HG02885 (cell line): ENCODE results near the gene GPR101.
"Not testable (repeated sequence)": the region's sequence is repeated elsewhere in the genome, so short reads cannot be mapped to it uniquely, and the experiment has no call there.

Source experiments
- ATAC-seq: cut with Tn5 transposase; IDR thresholded peaks from one replicate; pipeline ENCODE4 v1.9.1; 2021; ENCODE audit warnings: mild to moderate bottlenecking; ENCODE audit not compliant: unreplicated experiment, poor library complexity

Gene GPR101

DNA sequence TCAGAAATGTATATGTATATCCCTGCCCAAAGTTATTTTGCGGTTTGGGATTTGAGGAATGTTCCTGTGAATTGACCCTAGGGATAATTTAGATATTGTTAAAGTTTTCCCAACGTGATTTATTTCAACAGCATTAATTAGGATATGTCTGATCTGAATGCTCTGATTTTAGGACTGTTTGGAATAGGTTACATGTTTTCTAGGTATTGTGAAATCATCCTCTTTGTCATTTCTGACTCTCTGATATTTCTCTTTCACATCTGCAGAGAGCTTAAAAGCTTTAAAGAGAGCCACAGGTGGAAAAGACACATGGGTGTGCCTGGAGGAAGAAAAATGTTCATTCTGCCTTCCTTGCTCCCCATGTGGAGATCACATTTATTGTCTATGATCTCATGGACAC is 5.1 kb downstream of the GPR101 start:
- ATAC-seq, result no peak

DNA sequence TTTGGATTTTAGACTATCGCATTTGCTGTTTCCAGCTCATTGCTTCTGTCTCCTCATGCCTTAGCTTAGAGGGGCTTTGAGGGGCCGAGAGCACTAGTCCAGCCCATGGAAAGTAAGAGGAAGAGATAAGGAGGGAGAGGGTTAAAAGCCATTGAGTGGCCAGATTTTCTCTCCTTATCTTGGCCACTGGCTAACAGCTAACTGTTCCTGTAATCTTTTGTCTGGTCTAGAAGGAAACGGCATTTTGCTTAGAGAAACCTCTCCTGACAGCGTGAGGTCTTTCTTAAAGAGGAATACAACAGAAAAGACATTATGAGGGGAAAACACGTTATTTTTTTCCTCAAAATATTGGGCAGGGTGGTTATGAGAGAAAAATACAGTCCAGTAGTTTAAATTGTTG is 7.9 kb downstream of the GPR101 start:
- no peak for ATAC-seq

DNA sequence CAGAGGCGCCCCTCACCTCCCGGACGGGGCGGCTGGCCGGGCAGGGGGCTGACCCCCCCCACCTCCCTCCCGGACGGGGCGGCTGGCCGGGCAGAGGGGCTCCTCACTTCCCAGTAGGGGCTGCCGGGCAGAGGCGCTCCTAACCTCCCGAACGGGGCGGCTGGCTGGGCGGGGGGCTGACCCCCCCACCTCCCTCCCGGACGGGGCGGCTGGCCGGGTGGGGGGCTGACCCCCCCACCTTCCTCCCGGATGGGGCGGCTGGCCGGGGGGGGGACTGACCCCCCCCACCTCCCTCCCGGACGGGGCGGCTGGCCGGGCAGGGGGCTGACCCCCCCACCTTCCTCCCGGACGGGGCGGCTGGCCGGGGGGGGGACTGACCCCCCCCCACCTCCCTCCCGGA is 33.6 kb downstream of the GPR101 start:
- ATAC-seq, result not testable (repeated sequence)

DNA sequence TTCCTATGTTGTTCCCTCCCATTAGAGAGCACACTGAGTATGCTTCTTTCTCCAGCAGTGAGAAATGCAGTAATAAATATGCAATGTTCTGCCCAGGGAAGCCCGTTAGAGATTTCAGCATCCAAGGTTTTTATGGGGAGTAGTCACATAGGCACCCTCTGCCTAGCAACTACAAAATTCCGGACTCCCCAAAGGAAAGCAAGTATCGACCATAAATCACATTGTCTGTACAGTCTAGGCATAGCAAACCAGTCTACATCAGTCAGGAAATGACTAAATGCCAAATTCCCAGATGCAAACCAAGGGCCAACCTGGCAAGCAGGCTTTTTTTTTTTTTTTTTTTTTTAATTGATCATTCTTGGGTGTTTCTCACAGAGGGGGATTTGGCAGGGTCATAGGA is 34.8 kb downstream of the GPR101 start:
- no peak for ATAC-seq
